Activated CD4-positive, alpha-beta memory T cell treated with anti-CD3 and anti-CD28 coated beads, Interleukin-2, amount 10 ng/mL, durations not matched to agents 7 days and 5 days (primary cell): ENCODE data around the gene KRTAP6-2. TPM values are rescaled to one million over a fixed set of nuclear protein-coding genes. Genes with fewer than 3 reads are reported as not detected.

Experiments used
- CTCF ChIA-PET: fragments of 350-600 bp; sonication (Branson Sonifier 250); formaldehyde crosslinking; loops from one replicate; lab custom pipeline; 2021; ENCODE audit warnings: antibody characterized with exemption, inconsistent platforms; lab: Charles Lee
- POLR2A ChIA-PET: fragments of 350-600 bp; sonication (Branson Sonifier 250); formaldehyde crosslinking; loops from one replicate; lab custom pipeline; 2021; ENCODE audit warnings: antibody characterized with exemption; lab: Charles Lee
- DNase-seq: peaks from one replicate; pipeline ENCODE4 v3.0.0-alpha.2; 2020
- H3K27ac Mint-ChIP-seq: one replicate; pipeline ENCODE4 v1.8.0; 2021; ENCODE audit warnings: mild to moderate bottlenecking, mixed read lengths
- H3K27me3 Mint-ChIP-seq: one replicate; pipeline ENCODE4 v1.8.0; 2021; ENCODE audit warnings: mixed read lengths
- H3K36me3 Mint-ChIP-seq: one replicate; pipeline ENCODE4 v1.8.0; 2021; ENCODE audit warnings: low read depth, mixed read lengths
- H3K4me1 Mint-ChIP-seq: one replicate; pipeline ENCODE4 v1.8.0; 2021; ENCODE audit warnings: mixed read lengths
- H3K4me3 Mint-ChIP-seq: one replicate; pipeline ENCODE4 v1.8.0; 2021; ENCODE audit warnings: mild to moderate bottlenecking, mixed read lengths
- H3K9me3 Mint-ChIP-seq: one replicate; pipeline ENCODE4 v1.8.0; 2021; ENCODE audit warnings: mixed read lengths
- total RNA-seq, 2 experiments: library from RNA; stranded (reverse); gene quantifications; one replicate each; pipeline ENCODE4 v1.2.3, GENCODE V29; 2021

KRTAP6-2 gene
- total RNA-seq, 2 experiments from 2014 or later, result not detected

DNA sequence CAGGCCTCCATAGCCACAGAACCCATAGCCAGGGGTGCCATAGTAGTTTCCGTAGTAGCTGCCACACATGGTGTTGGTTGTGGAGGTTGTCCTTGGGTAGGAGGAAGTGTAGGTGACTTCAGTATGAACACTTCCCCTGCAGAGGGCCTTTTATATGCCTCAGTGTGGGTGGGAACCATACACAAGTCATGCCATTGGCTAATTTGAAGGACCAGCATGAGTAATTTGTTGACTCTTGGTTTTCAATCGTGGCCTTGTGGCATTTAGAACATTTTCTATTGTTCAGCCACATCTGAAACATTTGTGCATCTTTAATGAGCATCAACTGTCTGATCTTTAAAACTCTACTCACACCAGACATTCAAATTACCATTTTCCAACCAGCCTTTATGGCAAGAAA lies 15.1 kb upstream of the KRTAP6-2 start, which contains the start of gene KRTAP6-1:
KRTAP6-1 (minus strand) TSS at position 95 of the 400 bp plus-strand sequence; CDS start at position 69, 26 bp downstream.
- Mint-ChIP-seq H3K27ac (no peak within 1 kb of the TSS), H3K27me3 (no peaks in the 10 kb centered on the region), H3K36me3 (no peaks in the 10 kb centered on the region), H3K4me3 (no peak within 1 kb of the TSS), H3K9me3 (peaks cover 1% of the 10 kb centered on the region), H3K4me1 (no peaks in the 10 kb centered on the region)
- ChIA-PET CTCF (no interaction called here), POLR2A (no interaction called here)
- DNase-seq, result no peak

DNA sequence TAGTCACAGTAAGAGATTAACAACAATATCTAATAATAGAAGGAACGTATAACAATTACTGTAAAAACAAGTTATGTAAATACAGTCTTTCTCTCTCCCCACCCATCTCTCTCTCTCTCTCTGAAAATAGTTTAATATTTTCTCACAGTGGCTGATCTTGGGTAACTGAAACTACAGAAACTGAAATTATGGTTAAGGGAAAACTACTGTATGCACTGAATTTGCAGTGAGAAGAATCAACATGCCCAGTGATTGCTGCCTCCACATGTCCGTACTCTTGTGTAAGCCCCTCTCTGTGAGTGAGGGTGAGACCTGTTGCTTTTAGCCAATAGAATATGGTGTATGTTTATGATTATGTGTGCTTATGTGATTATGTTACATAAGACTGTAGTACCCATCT lies 13.4 kb upstream of the KRTAP6-2 start:
- H3K4me3 Mint-ChIP-seq, result no peak overlapping the region

DNA sequence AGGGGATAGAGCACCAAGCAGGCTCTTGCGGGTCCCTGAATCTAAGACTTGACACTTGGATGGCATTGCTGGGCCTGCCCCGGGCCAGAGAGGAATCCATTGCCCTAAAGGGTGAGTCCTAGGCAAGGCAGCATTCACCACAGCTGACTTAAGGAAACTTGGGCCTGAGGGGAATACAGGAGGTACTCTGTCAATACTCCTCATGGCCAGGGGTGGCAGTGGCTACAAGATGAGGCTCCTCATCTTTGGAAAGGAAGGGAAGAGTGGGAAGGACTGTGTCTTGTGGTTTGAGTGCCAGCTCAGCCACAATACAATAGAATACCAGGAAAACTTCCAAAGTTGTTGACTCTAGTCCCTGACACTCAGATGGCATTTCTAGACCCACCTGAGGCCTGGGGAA lies 7.3 kb upstream of the KRTAP6-2 start:
- ChIA-PET CTCF (interaction anchor here (1.3 kb wide), 1 partner anchor 257 kb away, joined by 3 read pairs; no protein-coding TSS in a partner anchor), POLR2A (no interaction called here)
- Mint-ChIP-seq H3K36me3 (no peaks in the 10 kb centered on the region), H3K27ac (no peak overlapping the region), H3K4me1 (no peaks in the 10 kb centered on the region), H3K9me3 (peaks cover 9% of the 10 kb centered on the region), H3K4me3 (no peak overlapping the region), H3K27me3 (no peaks in the 10 kb centered on the region)
- DNase-seq, result no peak

More for the DNA sequence above, 13.4 kb upstream of the KRTAP6-2 start:
- ChIA-PET POLR2A (no interaction called here), CTCF (no interaction called here)
- Mint-ChIP-seq H3K9me3 (peaks cover 1% of the 10 kb centered on the region), H3K27me3 (no peaks in the 10 kb centered on the region), H3K4me1 (no peaks in the 10 kb centered on the region), H3K27ac (no peak overlapping the region), H3K36me3 (no peaks in the 10 kb centered on the region)
- no peak for DNase-seq

DNA sequence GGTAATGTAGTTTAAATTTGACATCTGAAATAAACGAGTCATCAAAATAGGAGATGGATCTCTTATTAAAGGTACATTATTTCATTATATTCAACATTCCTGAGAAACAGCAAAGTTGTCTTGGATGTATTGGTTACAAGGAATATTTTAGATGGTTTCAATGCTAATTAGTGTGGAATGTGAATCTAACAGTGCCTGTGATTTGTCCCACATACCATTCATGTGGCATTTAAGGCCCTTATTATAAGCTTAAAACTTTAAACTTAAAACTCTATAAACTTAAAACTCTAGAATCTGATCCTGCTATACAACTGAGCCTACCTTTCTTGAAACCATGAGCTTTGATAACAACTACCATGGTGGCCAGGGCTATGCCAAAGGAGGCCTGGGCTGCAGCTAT lies 2.1 kb upstream of the KRTAP6-2 start, which contains the start of gene KRTAP22-1:
KRTAP22-1 (plus strand) TSS at position 301 of the 400 bp plus-strand sequence.
- Mint-ChIP-seq H3K4me3 (no peak within 1 kb of the TSS), H3K4me1 (no peaks in the 10 kb centered on the region), H3K27me3 (no peaks in the 10 kb centered on the region), H3K27ac (no peak within 1 kb of the TSS), H3K9me3 (peaks cover 9% of the 10 kb centered on the region), H3K36me3 (no peaks in the 10 kb centered on the region)
- DNase-seq, result no peak
- POLR2A ChIA-PET, result no interaction called here
- CTCF ChIA-PET, result no interaction called here

DNA sequence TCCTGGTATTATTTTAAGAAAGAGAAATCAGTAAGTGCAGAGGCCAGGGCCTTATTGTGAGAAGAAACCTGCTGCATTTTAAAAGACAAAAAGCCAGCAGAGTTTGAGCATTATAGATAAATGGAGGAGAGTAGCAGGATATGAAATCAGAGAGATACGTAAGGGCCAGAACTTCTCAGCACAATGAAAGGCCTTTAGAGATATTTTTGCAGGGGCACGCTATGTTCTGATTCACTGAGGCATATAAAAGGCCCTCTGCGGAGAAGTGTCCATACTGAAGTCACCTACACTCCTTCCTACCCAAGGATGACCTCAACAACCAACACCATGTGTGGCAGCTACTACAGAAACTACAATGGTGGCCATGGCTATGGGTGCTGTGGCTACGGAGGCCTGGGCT lies 6.6 kb downstream of the KRTAP6-2 start, which contains the start of gene KRTAP6-3:
KRTAP6-3 (plus strand) TSS at position 301 of the 400 bp plus-strand sequence; CDS start at position 307, 6 bp downstream.
- Mint-ChIP-seq H3K4me3 (no peak within 1 kb of the TSS), H3K4me1 (no peaks in the 10 kb centered on the region), H3K36me3 (no peaks in the 10 kb centered on the region), H3K9me3 (peaks cover 7% of the 10 kb centered on the region), H3K27me3 (no peaks in the 10 kb centered on the region), H3K27ac (no peak within 1 kb of the TSS)
- CTCF ChIA-PET, result no interaction called here
- DNase-seq, result no peak
- POLR2A ChIA-PET, result no interaction called here

DNA sequence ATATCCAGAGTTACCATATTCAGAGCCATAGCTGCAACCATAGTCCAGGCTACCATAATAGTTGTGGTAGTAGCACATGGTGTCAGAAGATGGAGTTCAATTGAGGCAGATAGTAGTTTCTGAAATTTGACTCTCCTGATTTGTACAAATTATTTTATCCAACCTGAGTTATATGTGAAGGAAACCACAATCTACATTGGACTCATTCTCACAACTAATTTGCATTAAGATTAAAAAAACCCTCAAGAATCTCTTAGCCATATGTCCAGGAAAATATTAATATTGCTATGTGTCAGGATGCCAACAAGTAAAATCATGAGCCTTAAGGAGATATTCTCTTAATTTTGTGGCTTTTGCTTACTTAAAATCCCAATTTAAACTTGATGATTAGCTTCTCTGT lies 8.4 kb downstream of the KRTAP6-2 start, which contains the start of gene KRTAP22-2:
KRTAP22-2 (minus strand) TSS at position 101 of the 400 bp plus-strand sequence.
- Mint-ChIP-seq H3K4me3 (no peak within 1 kb of the TSS), H3K27me3 (no peaks in the 10 kb centered on the region), H3K9me3 (peaks cover 7% of the 10 kb centered on the region), H3K4me1 (no peaks in the 10 kb centered on the region), H3K36me3 (no peaks in the 10 kb centered on the region), H3K27ac (no peak within 1 kb of the TSS)
- ChIA-PET POLR2A (no interaction called here), CTCF (no interaction called here)
- no peak for DNase-seq

DNA sequence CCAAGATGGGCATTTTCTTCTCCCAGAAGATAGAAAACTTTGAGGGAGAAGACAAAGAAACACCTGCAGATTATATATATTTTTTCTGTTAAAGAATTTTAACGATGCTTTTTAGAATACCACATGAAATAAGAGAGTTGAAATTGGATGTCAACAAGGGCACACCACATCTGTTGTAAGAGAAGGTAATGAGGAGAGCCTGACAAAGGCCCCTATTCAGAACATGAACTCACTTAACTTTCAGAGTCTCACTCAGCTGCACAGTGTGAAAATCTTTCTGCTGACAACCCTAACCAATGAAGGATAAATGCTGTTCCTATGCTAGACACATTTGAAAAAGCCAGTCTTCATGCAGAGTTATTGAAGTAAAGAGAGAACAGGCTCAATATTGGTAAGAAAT lies 15.8 kb downstream of the KRTAP6-2 start:
- no peak for DNase-seq
- Mint-ChIP-seq H3K4me1 (no peaks in the 10 kb centered on the region), H3K36me3 (no peaks in the 10 kb centered on the region), H3K27me3 (no peaks in the 10 kb centered on the region), H3K27ac (no peak overlapping the region), H3K9me3 (no peaks in the 10 kb centered on the region), H3K4me3 (no peak overlapping the region)
- ChIA-PET POLR2A (no interaction called here), CTCF (no interaction called here)

DNA sequence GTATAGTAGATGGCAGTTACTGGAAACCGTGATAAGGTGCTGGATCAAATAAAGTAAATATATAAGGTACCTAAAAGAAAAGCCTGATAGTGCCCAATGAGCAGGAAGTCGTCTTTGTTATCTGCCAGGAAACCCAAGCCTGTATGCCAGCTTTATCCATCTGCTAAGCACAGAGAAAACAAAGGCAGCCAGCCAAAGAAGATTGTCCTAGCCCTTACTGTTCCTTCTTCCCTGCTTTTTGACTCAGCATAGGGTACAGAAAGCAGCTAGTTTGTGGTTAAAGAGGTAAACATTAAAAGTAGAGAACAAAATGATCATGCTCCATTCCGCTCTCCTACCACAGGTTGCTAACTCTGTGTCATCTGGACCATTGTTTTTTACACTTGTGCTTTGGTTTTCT lies 18.6 kb downstream of the KRTAP6-2 start:
- Mint-ChIP-seq H3K27me3 (no peaks in the 10 kb centered on the region), H3K4me3 (no peak overlapping the region), H3K27ac (no peak overlapping the region), H3K36me3 (no peaks in the 10 kb centered on the region), H3K9me3 (no peaks in the 10 kb centered on the region), H3K4me1 (no peaks in the 10 kb centered on the region)
- DNase-seq, result no peak
- CTCF ChIA-PET, result no interaction called here
- POLR2A ChIA-PET, result no interaction called here

DNA sequence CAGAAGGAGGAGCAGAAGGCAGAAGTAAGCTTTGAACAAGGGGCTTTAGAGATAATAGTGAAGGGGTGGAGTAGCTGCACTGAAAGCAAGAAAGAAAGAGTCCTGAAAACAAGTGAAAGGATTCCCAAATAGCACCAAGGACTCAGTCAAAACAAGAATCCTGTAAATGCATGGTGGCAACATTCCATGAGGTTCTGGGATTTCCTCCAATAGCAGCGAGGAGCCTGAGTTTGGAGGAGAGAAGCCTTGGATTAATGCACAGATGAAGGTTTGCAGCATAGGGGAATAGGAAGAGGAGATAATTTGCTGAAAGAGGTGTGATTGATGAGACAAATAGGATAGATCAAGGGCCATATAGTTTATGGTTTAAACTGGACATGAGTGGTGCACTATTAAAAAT lies 19.4 kb downstream of the KRTAP6-2 start:
- POLR2A ChIA-PET, result no interaction called here
- DNase-seq, result no peak

DNA sequence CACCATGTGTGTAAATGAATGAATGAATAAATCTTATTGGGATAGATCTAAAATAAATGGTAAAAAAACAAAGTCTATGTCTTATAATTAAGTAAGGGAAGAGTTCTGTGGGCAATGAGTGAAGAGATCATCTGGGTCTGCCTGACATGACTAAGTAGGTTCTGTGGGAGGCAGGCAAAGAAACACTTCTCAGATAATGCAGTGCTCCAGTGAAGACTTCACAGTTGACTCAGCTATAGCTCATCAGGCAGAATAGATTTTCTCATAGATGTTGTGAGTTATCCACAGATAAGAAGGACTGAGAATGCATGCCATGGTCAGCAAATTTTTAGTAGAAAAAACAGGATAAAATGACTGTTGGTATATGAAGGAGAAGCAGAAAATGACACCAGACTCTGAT lies 20.9 kb downstream of the KRTAP6-2 start:
- ChIA-PET CTCF (no interaction called here), POLR2A (no interaction called here)
- no peak overlapping the region for H3K27ac Mint-ChIP-seq
- no peaks in the 10 kb centered on the region for H3K36me3 Mint-ChIP-seq
- H3K4me3 Mint-ChIP-seq, result no peak overlapping the region
- no peaks in the 10 kb centered on the region for H3K27me3 Mint-ChIP-seq
- H3K9me3 Mint-ChIP-seq, result no peaks in the 10 kb centered on the region
- no peak for DNase-seq
- no peaks in the 10 kb centered on the region for H3K4me1 Mint-ChIP-seq

More for the DNA sequence above, 19.4 kb downstream of the KRTAP6-2 start:
- CTCF ChIA-PET, result no interaction called here
- Mint-ChIP-seq H3K4me3 (no peak overlapping the region), H3K4me1 (no peaks in the 10 kb centered on the region), H3K27me3 (no peaks in the 10 kb centered on the region), H3K27ac (no peak overlapping the region), H3K9me3 (no peaks in the 10 kb centered on the region), H3K36me3 (no peaks in the 10 kb centered on the region)

DNA sequence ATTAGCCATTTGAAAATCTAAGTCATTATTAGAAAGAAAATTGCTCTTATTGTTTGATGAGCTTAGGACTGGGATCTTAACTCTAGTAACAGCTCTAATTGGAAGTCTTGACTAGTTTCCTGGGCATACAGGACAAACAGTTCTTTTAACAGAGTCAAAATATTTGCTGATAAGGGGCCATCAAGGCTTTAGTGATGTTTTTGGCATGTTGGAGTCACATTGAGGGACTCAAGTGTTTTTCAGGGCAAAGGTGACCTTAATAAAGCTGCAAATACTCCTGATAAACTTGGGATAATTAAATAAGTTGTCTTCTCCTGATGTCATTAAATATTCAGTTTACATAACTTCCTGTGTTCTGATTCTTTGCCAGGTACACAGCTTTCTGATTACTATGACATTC lies 31.1 kb downstream of the KRTAP6-2 start:
- ChIA-PET POLR2A (no interaction called here), CTCF (no interaction called here)
- H3K9me3 Mint-ChIP-seq, result no peaks in the 10 kb centered on the region
- DNase-seq, result no peak
- no peaks in the 10 kb centered on the region for H3K4me1 Mint-ChIP-seq
- H3K4me3 Mint-ChIP-seq, result no peak overlapping the region
- no peaks in the 10 kb centered on the region for H3K27me3 Mint-ChIP-seq
- H3K27ac Mint-ChIP-seq, result no peak overlapping the region
- H3K36me3 Mint-ChIP-seq, result no peaks in the 10 kb centered on the region

DNA sequence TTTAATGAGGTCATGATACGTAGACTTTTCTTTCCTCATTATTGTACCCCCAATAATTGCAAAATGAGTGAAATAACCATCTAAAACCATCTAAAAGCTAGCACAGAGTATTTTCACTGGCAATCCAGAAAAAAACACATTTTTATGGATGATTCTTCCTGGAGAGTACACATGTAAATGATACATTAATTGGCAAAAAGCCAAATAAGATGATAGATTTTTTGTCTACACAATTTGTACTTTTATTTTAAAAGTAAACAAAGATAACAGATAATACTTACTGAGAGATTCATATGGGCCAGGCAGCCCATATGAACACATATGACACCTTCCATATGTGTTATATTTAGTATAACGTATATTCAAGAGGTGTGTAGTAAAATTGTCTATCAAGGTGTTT lies 35.1 kb downstream of the KRTAP6-2 start:
- no peaks in the 10 kb centered on the region for H3K27me3 Mint-ChIP-seq
- CTCF ChIA-PET, result no interaction called here

DNA sequence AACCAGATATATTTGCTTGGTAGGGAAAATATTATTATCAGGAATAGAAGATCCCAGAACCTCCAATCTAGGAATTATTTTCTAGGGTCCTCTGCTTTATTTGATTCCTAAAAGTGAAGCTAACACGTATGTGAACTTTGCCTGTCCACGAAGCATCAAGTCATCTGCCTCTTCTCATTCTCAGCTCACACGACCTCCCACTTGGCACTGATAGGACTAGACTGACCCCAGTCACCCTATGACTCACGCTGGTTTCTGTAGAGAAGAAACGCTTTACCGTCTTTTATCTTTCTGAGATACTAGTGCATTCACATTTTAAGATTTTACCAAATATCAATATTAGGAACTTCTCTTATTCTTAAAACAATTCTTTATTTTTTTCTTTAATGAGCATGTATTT lies 35.6 kb downstream of the KRTAP6-2 start:
- Mint-ChIP-seq H3K4me3 (no peak overlapping the region), H3K27me3 (no peaks in the 10 kb centered on the region), H3K36me3 (no peaks in the 10 kb centered on the region), H3K27ac (no peak overlapping the region), H3K9me3 (no peaks in the 10 kb centered on the region), H3K4me1 (no peaks in the 10 kb centered on the region)
- DNase-seq, result no peak
- CTCF ChIA-PET, result no interaction called here
- POLR2A ChIA-PET, result no interaction called here

More for the DNA sequence above, 35.1 kb downstream of the KRTAP6-2 start:
- no peak overlapping the region for H3K4me3 Mint-ChIP-seq
- no peaks in the 10 kb centered on the region for H3K9me3 Mint-ChIP-seq
- no peak for DNase-seq
- H3K27ac Mint-ChIP-seq, result no peak overlapping the region
- POLR2A ChIA-PET, result no interaction called here
- no peaks in the 10 kb centered on the region for H3K36me3 Mint-ChIP-seq
- no peaks in the 10 kb centered on the region for H3K4me1 Mint-ChIP-seq

DNA sequence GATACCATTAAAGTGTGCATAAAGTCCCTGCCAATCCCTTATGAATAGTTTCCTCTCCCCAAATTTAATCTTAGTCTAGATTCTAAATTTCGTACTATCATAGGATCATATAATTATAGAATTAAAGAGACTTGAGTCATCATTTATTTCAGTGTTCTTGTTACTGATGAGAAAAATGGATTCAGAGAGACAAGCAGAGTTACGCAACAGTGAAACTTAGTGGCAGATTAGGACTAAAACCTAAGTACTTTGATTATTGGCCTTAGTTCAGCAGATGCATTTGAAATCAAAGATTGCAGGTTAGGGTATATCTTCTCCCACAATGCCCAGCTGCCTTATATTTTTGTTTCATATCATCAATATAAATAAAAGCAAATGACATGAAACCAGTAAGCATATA lies 36.7 kb downstream of the KRTAP6-2 start:
- Mint-ChIP-seq H3K9me3 (no peaks in the 10 kb centered on the region), H3K27ac (no peak overlapping the region), H3K36me3 (no peaks in the 10 kb centered on the region), H3K4me1 (no peaks in the 10 kb centered on the region), H3K4me3 (no peak overlapping the region), H3K27me3 (no peaks in the 10 kb centered on the region)
- CTCF ChIA-PET, result no interaction called here
- DNase-seq, result no peak
- POLR2A ChIA-PET, result no interaction called here
